Fibroblast of skin of abdomen (primary cell): Measurements from ENCODE around the gene FRMPD4.
A peak's percentile ranks its signal among the peaks of the same experiment; 100 is the strongest.

Source experiments
- DNase-seq: peaks from one replicate; pipeline ENCODE4 v3.0.0-alpha.2; 2013

FRMPD4 gene

GRCh38 chrX:12223650-12224049 lies 85.4 kb downstream of the FRMPD4 start:
- DNase-seq, result peak; percentile 9

GRCh38 chrX:12225107-12225506 lies 86.8 kb downstream of the FRMPD4 start:
- peak; percentile 74 for DNase-seq

GRCh38 chrX:12227412-12228041 lies 89.3 kb downstream of the FRMPD4 start:
- DNase-seq, result no peak

- peak; percentile 1 for DNase-seq
Observed at GRCh38 chrX:12228862-12229261, 90.6 kb downstream of the FRMPD4 start.

- DNase-seq, result no peak
Observed at GRCh38 chrX:12229986-12230385, 91.7 kb downstream of the FRMPD4 start.

GRCh38 chrX:12234534-12235329 lies 96.5 kb downstream of the FRMPD4 start:
- DNase-seq, result no peak

- no peak for DNase-seq
Observed at GRCh38 chrX:12236156-12236555, 97.9 kb downstream of the FRMPD4 start.

- DNase-seq, result no peak
Observed at GRCh38 chrX:12237131-12237530, 98.9 kb downstream of the FRMPD4 start.

GRCh38 chrX:12237771-12238170 lies 99.5 kb downstream of the FRMPD4 start:
- DNase-seq, result no peak

- DNase-seq, result peak; percentile 6
Observed at GRCh38 chrX:12239356-12240082, 101.2 kb downstream of the FRMPD4 start.

- no peak for DNase-seq
Observed at GRCh38 chrX:12240491-12240890, 102.2 kb downstream of the FRMPD4 start.

- peak; percentile 5 for DNase-seq
Observed at GRCh38 chrX:12241026-12241425, 102.8 kb downstream of the FRMPD4 start.

- DNase-seq, result peak; percentile 82
Observed at GRCh38 chrX:12245650-12246645, 107.7 kb downstream of the FRMPD4 start.

GRCh38 chrX:12249997-12250396 lies 111.7 kb downstream of the FRMPD4 start:
- DNase-seq, result peak; percentile 37

- no peak for DNase-seq
Observed at GRCh38 chrX:12263211-12263610, 124.9 kb downstream of the FRMPD4 start.

GRCh38 chrX:12269484-12269883 lies 131.2 kb downstream of the FRMPD4 start:
- no peak for DNase-seq

- DNase-seq, result no peak
Observed at GRCh38 chrX:12278151-12278550, 139.9 kb downstream of the FRMPD4 start.

- no peak for DNase-seq
Observed at GRCh38 chrX:12282991-12283390, 144.7 kb downstream of the FRMPD4 start.

- peak; percentile 70 for DNase-seq
Observed at GRCh38 chrX:12292996-12293765, 154.9 kb downstream of the FRMPD4 start.

- DNase-seq, result no peak
Observed at GRCh38 chrX:12297353-12297752, 159.1 kb downstream of the FRMPD4 start.

GRCh38 chrX:12301288-12301687 lies 163.0 kb downstream of the FRMPD4 start:
- no peak for DNase-seq
